Measurements from ENCODE around the gene SP100. TPM values are rescaled to one million over a fixed set of nuclear protein-coding genes. Genes with fewer than 3 reads are reported as not detected.

Gene SP100
- total and polyA plus RNA-seq, 2 of the 8 experiments (the other 6 are each of a cell fraction or from before 2014, with no cell fraction given), result 0.06 to 1.1 TPM

DNA sequence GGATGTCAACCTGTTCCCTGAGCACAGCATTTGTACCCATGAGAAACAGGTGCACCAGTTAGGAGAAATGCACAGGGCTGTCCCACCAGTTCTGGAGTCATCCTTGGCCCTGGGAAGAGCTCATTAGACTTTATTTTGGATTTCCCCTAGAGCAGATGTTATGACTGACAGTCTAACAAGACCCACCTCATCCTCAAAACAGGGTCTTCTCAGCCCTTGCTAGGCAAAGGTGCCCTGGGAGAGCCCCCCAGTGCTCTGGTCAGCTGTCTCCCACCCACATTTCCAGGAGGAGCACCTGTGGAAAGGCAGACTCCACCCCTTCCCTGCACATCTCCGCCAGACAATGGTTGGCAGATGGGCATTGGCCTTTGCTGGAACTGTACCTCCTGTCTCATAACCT lies 5.7 kb upstream of the SP100 start:
- no peak overlapping the region for H3K23ac ChIP-seq (ENCODE audit: insufficient read length)
- no peak overlapping the region for H4K8ac ChIP-seq (ENCODE audit: extremely low read depth, insufficient read depth, low read length)
- no peak for DNase-seq (ENCODE audit: low read depth in 1 of 2, low spot score in 2 of 2)
- no peaks in the 10 kb centered on the region for H4K20me1 ChIP-seq (replicated peaks in 1 of 2; ENCODE audit: control insufficient read depth in 1 of 2, insufficient read depth in 2 of 2, low read length in 2 of 2)
- ChIA-PET CTCF (ENCODE audit: partially characterized antibody) (interaction anchor here (0.6 to 0.9 kb wide), 2 partner anchors 10 to 528 kb away, joined by 3 read pairs; no protein-coding TSS in a partner anchor), POLR2A (ENCODE audit: partially characterized antibody) (no interaction called here)
- no peak overlapping the region; a peak in 1 of 4 replicates for H3K4me2 ChIP-seq (ENCODE audit: insufficient read depth in 1 of 2, low read depth in 2 of 2, low read length in 2 of 2)
- H3K4me1 ChIP-seq (replicated peaks in 1 of 4; ENCODE audit: control insufficient read depth in 3 of 4, insufficient read depth in 4 of 4, low read length in 3 of 4), result peaks cover 0 to 9% (median under 1%) of the 10 kb centered on the region in 4 experiments; a peak in 1 of 7 replicates
- no peak overlapping the region for H2BK120ac ChIP-seq (replicated peaks; ENCODE audit: low read depth, low read length)
- no peak overlapping the region for H3K18ac ChIP-seq (ENCODE audit: extremely low read depth, low read length)
- no peak overlapping the region for H3K14ac ChIP-seq (ENCODE audit: insufficient read length)
- H2BK20ac ChIP-seq (ENCODE audit: low read length), result no peak overlapping the region
- no peak overlapping the region for H4K5ac ChIP-seq (ENCODE audit: insufficient read length, low read depth, low read length)
- H2AFZ ChIP-seq (ENCODE audit: low read length), result no peak overlapping the region
- H3K23me2 ChIP-seq (ENCODE audit: low read depth, low read length), result peaks cover 7% of the 10 kb centered on the region; the same call in 1 of the 2 replicates
- H3K27ac ChIP-seq (ENCODE audit: low read depth, low read length), result no peak overlapping the region
- H3K27me3 ChIP-seq (replicated peaks in 1 of 4; ENCODE audit: control insufficient read depth in 3 of 4, extremely low read depth in 1 of 4, insufficient read depth in 3 of 4, low read length in 3 of 4), result peaks cover 5 to 29% (median 22%) of the 10 kb centered on the region in 4 experiments
- H2BK12ac ChIP-seq (ENCODE audit: low read depth, low read length), result no peak overlapping the region
- H2AK5ac ChIP-seq (ENCODE audit: low read depth, low read length), result no peak overlapping the region
- no peak overlapping the region for H3K4me3 ChIP-seq (ENCODE audit: extremely low read depth in 1 of 4, insufficient read depth in 2 of 4, low read depth in 3 of 4, low read length in 4 of 4)
- H3K9me3 ChIP-seq (ENCODE audit: insufficient read depth in 2 of 2, low read depth in 1 of 2, low read length in 1 of 2), result no peaks in the 10 kb centered on the region
- H3K79me2 ChIP-seq (ENCODE audit: control insufficient read depth in 1 of 2, insufficient read depth in 2 of 2, low read length in 2 of 2), result no peaks in the 10 kb centered on the region
- no peak overlapping the region for H4K91ac ChIP-seq (replicated peaks; ENCODE audit: insufficient read length, low read length)
- no peak overlapping the region for H3K4ac ChIP-seq (replicated peaks; ENCODE audit: insufficient read length, low read depth, low read length)
- H3K9ac ChIP-seq (replicated peaks in 1 of 4; ENCODE audit: extremely low read depth in 1 of 4, low read depth in 3 of 4, low read length in 3 of 4), result no peak overlapping the region
- WGBS, 2 experiments (ENCODE audit: extremely low coverage in 1 of 2, insufficient coverage in 1 of 2, insufficient read length in 1 of 2, insufficient replicate concordance in 2 of 2, low coverage in 1 of 2, low lambda C conversion rate in 2 of 2, missing lambda C conversion rate in 1 of 2), result 100% methylated on average over 1 of the region's 1 CpG; no CpG with 5 or more reads in 1 of the 2 experiments
- no peak for FAIRE-seq
- H3K79me1 ChIP-seq (ENCODE audit: low read depth, low read length), result no peaks in the 10 kb centered on the region
- H2BK5ac ChIP-seq (ENCODE audit: low read depth, low read length), result no peak overlapping the region
- no peak overlapping the region for H3K56ac ChIP-seq (replicated peaks; ENCODE audit: insufficient read length, low read depth, low read length)
- no peaks in the 10 kb centered on the region for H3K36me3 ChIP-seq (ENCODE audit: control insufficient read depth in 2 of 4, insufficient read depth in 4 of 4, low read length in 3 of 4)
- H2BK15ac ChIP-seq (ENCODE audit: low read length), result no peak overlapping the region
- TF ChIP-seq CHD2 (IDR thresholded peaks at IDR 0.05; ENCODE audit: low read length) (no peak), RXRA (IDR thresholded peaks at IDR 0.05; ENCODE audit: insufficient read depth, low read depth, low read length) (no peak), TAF1 (IDR thresholded peaks at IDR 0.05; ENCODE audit: low read depth, low read length) (no peak), RFX5 (IDR thresholded peaks at IDR 0.05; ENCODE audit: borderline replicate concordance, low read depth, low read length) (no peak), HDAC6 (IDR thresholded peaks at IDR 0.05; ENCODE audit: low read depth, low read length) (no peak), BACH1 (IDR thresholded peaks at IDR 0.05; ENCODE audit: low read length) (no peak), KDM4A (IDR thresholded peaks at IDR 0.05; ENCODE audit: low read depth, low read length, severe bottlenecking) (no peak), SIN3A (conservative IDR thresholded peaks at IDR 0.05 in 1 of 2, IDR thresholded peaks at IDR 0.05 in 1 of 2; ENCODE audit: low read depth in 1 of 2, low read length in 2 of 2) (no peak), RAD21 (IDR thresholded peaks at IDR 0.05 in 1 of 2, conservative IDR thresholded peaks at IDR 0.05 in 1 of 2; ENCODE audit: low read depth in 2 of 2, low read length in 2 of 2) (no peak), SUZ12 (IDR thresholded peaks at IDR 0.05; ENCODE audit: low read length) (no peak), POLR2AphosphoS5 (IDR thresholded peaks at IDR 0.05; ENCODE audit: low read depth, low read length) (no peak), SRF (IDR thresholded peaks at IDR 0.05; ENCODE audit: low read depth, low read length) (no peak), KDM5A (IDR thresholded peaks at IDR 0.05; ENCODE audit: low read length) (no peak), SP2 (IDR thresholded peaks at IDR 0.05; ENCODE audit: low read length) (no peak)
